NCI-H69 (cell line): Measurements from ENCODE around the gene SCARB1.

Source experiments
- DNase-seq: peaks from one replicate; lab custom pipeline; 2025; lab: John Stamatoyannopoulos, UW

Gene SCARB1

DNA sequence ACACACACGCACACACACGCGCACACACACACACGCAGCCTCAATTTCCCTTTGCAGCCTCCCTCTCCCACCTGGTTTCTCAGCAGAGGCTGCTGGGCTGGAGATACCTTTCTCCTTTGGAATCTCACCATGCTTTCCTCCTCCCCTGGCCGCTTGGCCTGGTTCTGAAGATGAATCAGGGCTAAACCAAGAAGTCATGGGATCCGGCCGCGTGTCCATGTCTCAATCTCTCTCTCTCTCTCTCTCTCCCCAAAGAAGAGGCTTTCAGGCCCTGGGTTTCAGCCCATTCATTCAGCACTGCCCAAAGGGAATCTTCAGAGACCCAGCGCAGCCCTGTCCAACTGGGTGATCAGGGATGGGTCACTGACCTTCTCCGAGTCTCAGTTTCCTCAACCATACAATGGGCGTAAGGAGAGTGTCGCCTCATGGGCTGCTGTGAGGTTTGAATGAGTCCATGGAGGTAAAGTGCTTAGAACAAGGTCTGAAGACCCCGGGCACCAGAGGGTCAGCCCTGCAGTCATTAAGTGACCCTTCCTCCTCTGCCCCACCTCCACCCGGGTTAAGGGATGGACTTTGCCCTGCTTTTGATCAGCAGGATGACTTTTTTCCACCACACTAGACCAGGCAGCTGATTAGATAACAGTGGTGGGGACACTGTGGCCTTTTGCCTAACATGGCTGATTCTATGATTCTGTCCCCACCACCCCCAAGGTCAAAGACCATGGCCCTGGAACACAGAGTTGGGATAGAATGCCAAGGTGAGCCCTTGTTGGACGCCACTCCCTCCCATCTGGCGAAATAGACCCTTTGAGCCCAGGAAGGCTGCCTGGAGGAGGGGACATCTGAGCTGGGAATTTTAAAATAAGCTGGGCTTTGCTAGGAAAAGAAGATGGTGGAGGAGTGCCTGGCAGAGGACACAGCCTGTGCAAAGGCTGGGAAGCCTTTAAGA is 42.1 kb downstream of the SCARB1 start:
- DNase-seq: no peak

DNA sequence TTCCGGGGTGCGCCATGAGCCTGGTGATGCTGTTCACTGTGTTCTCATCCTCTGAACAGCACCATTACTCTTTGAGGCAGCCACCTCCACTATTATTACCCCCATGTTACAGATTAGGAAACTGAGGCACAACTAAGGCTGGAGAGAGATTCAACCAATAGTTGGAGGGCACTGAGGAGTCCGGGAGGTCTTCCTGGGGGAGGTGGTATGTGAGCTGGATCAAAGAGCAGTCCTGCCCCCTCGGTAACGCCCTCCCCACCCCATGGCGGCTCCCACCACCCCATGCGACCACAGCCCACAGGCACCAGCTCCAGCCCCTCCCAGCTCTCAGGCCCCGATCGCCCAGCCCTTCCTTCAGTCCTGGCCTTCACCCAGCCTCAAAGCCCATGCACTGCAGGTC is 43.5 kb downstream of the SCARB1 start:
- no peak for DNase-seq

DNA sequence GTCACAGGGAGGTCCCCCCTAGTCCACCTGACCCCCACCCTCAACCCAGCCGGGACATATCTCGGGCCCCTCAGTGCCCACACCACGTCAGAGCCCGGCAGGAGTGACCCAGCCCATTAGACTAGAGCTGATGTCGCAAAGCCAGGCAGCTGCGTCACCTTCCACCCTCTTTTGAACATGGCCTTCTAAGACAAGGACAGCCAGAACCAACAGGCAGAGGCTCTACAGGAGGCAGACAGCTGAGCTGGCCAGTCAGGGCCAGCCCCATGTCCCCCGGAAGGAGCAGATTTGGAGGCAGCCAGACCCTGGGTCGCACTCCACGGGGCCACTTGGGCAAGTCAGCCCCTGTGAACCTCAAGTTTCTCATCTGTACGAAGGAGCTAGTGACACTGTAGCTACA is 44.1 kb downstream of the SCARB1 start:
- no peak for DNase-seq

DNA sequence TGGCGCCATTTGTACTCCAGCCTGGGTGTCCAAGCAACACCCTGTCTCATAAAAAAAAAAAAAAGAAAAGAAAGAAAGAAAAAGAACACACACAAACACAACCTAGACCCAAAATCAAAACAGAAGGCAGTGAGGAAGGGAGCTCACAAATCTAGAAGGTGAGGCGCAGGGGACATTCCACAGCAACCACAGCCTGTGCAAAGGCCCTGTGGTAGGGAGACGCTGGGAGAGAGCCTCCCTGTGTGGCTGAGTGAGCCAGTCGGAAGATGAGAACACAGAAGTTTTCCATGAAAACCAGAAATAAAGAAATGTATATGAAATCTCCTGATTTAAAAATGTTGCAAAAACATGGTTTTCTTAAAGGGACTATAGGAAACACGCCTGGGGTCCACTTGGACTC is 44.6 kb downstream of the SCARB1 start:
- DNase-seq: no peak

DNA sequence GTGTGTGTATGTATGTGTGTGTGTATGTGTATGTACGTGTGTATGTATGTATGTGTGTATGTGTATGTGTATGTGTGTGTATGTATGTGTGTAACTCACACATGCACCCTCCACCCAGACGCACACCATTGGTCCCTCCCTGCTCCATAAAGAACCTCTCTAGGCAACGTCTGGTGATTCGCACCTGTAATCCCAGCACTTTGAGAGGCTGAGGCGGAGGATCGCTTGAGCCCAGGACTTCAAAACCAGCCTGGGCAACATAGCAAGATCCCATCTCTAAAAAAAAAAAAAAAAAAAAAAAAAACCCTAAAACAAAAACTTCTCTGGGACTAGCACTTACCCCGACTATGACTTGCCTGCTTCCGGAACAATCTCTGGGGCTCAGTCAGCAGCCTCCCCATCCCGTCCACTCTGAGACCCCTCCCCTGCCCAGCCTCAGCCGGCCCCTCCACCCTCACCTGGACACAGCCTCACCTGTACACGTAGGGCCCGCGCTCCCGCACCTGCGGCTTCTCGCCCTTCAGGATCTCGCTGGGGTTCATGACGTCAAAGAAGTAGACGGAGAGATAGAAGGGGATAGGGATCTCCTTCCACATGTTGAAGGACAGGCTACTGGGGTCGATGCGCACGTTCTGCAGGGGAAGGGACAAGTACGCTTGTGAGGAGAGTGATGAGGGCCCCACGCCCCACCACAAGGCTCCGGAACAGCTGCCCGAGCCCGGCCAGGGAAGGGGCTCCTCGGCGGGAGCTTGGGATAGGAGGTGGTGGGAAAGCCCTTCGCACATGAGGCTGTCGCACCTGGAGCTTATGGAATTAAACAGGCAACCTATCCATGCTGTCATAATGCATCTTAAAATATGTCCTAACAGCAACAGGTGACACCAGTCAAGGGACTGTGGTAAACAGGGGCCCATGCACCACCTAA is 46.3 kb downstream of the SCARB1 start:
- no peak for DNase-seq

DNA sequence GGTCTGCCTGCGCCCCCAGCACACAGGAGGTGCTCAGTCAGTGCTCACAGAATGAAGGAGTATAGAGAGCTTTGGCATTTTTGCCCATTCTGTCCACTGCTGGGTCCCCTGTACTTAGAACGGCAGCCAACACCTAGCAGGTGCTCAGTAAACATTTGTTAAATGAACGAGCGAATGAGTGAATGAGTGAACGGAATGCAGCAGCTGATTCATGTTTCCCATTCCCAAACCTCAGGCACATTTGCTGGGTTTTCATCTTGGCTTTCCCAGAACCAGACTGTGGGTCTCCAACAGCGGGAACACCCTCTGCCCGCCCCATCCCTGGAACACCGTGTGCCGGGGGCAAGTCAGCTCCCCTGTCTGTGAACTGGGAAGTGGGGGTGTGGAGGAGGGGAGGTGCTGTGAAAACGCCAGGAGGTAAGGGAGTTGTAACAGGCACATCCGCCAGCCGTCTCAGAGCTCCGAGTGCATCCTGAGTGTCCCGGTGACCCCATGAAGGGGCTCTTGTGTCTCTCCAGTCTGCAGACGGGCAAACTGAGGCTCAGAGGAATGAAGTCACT is 47.3 kb downstream of the SCARB1 start:
- DNase-seq: no peak

DNA sequence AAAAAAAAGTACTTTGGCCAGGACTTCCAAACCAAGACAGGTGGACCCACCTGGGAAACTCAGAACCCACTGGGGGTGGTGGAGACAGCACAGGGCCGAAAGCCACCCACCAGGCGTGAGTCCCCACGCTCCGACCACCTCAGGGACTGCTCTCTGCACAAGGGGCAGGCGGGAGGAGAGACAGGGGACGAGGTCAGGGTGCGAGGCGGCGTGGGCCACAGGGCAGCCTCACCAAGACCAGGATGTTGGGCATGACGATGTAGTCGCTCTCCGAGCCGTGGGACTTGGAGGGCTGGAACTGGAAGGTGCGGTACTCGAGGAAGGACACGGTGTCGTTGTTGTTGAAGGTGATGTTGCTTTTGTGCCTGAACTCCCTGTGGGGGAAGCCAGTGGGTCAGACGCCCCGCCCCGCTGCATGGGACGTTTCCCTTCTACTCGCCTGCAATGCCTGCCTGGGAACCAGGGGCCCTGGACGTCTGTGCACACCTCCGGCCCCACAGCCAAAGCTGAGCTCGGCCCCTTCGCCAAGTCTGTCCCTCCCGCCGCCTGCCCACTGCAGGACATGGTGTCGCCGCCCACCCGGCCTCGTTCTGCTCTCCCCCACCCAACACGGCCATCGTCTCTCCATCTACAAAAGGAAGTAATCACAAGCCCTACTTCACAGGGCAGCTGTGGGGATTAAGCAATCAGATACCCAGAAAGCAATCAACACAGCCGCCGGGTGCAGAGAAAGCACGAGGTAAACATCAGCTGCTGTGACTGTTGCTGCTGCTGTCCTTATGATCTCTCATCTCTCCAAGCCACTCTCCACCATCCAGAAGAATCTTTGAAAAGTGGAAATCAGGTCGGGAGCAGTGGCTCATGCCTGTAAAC is 48.7 kb downstream of the SCARB1 start:
- no peak for DNase-seq

DNA sequence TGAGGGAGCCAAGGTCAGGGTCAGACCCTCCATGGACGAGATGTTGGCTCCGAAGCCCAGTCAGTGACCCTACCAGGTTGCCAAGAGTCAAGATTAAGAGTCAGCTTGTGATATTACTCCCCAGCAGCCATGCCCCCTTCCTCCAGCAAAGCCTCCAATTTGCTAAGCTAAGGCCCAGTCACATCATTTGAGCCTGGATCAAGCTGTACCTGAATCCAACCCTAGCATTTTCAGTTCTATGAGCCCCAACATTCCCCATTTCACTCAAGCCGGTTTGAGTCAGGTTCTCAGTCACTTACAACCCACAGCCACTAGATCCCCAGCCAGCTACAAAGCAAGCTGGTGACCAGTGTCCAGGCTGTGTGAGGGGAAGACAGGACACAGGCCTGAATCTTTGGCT is 49.9 kb downstream of the SCARB1 start:
- DNase-seq: no peak

DNA sequence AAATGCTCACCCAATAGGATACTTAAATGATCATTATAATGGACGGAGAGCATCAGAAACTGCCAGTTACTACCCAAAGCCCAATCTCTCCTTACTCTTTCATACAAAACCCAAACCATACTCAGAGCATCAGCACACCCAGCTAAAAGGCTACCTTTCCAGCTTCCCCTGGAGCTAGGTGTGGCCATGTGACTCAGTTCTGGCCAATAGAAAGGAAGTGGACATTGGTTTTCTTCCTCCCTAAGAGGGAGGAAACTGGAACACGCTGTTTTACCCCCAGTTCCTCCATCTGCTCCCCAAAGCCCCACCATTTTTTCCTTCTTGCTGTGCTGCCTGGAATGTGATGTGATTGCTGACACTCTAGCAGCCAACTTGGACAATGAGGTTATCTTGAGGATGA is 50.7 kb downstream of the SCARB1 start:
- DNase-seq: no peak

DNA sequence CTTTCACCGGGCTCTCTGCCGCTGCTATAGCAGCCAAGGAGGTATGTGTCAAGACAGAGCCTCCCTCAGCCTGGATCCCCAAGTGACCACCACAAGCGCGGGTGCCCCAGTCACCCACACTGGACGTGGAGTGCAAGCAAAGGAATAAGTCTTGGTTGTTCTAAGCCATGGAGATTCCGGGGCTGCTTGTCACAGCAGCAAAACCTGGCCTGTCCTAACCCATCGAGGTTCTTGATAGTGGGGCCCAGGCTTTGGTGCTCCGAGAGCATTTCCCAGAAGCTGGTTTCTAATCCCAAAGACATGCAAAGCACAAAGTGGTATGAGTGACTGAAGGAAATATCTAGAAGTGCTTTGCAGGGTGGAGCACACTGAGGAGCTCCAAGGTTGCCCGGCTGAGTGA is 51.3 kb downstream of the SCARB1 start:
- DNase-seq: no peak

DNA sequence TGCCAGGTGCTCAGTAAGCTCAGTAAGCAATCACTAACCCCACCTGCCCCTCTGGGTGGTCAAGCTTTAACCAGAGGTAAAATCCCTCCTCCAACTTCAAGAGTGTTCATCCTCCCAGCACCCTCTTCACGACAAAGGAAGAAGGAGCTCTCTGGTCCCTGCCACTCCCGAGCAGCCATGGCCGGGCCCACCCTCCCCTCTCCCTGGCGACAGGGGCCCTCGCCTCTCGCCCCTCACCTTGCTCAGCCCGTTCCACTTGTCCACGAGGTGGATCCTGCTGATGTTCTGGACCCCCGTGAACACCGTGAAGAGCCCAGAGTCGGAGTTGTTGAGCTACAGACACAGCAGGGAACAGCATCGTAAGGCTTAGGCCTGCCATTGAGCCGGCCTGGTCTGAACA is 52.0 kb downstream of the SCARB1 start:
- DNase-seq: no peak

DNA sequence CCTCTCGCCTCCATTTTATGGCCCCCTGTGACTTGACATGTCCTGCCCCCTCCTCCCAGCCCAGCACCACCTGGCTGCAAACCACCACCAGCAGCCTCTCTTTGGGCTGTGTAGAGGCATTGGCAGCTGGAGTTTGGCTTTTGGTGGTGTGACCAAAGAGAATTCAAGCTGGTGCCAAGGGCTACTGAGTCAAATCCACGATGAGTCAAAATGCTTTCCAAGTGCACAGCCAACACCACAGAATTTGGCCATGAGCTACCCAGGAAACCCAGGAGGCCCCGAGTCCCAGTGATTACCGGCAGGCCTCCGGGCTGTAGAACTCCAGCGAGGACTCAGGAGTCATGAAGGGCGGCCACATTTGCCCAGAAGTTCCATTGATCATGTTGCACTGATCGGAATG is 53.8 kb downstream of the SCARB1 start:
- DNase-seq: no peak

DNA sequence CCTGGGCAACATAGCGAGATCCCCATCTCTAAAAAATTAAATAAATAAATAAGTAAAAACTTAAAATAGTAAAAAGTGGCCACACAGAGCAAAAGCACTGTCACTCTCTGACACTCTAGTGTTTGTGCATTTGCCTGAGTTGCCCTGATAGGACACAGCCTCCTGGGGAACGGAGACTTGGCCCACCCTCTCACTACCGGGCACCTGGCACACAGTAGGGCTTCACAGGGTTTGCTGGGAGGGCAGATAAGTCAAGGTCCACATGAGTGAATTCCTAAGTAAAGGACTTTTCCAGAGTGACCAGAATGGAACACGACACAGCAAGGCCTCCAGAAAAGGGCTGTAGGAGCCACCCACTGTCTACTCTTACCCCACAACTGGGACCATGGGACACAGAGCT is 54.3 kb downstream of the SCARB1 start:
- DNase-seq: no peak

DNA sequence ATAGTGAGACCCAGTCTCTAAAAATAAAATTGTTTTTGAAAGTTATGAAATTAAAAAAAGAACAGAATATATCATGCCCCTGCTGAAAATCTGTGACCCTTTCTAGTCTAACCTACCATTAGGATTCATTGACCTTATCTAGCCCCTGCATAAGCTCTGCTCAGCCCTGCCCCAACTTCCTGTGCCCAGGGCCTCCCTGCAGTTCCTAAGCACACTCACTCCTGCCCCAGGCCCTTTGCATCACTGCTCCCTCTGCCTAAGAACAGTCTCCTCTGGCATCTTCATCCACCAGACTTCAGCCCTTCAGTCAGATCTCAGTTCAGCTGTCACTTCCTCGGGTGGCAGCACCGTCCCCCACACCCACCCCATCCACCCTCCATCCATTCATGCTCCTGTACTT is 55.4 kb downstream of the SCARB1 start:
- no peak for DNase-seq

DNA sequence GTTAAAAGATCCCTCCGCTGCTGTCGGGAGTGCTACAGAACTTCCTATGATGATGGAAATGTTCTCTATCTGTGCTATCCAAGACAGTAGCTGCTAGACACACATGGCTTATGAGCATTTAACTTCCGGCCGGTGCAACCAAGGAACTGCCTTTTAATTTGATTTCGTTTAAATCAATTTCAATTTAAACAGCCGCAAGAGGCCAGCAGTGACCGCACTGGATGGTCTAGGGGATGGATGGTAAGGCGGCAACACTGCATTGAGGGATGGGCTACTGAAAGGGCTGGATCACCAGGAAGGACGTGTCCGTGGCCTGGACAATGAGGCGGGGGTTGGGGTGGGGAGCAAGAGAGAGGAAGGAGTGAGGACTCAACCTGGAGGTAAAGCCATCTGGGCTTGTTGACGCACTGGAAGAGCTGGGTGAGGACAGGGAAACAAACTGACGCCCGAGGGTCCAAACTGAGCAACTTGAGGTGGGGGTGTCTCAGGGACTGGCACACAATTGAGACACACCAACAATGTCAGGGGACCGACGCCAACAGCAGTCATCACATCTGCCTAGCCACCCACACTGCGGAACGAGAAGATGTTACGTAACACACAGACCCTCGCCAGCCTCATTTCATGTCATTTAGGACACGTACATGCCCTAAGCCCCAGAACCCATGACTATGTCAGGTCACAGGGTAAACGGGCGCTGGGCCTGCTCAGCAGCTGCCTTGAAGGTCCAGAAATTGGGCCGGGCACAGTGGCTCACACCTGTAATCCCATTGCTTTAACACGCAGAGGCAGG is 57.6 kb downstream of the SCARB1 start:
- DNase-seq: no peak

DNA sequence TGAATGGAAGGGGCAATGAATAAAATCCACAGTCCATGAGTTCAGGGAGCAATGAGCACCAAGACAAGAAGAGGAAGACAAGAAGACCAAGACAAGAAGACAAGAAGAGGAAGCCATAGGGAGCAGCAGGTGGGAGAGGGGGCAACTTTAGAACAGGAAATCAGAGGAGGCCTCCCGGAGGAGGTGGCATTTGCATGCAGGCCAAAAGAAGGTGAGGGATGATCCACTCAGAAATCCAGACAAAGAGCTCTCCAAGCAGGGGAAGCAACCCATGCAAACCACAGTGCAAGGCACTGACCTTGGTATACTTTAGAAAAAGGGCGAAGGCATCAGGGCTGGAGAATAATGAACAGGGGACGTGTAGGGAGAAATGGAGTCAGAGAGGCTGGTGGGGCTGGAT is 58.6 kb downstream of the SCARB1 start:
- no peak for DNase-seq

DNA sequence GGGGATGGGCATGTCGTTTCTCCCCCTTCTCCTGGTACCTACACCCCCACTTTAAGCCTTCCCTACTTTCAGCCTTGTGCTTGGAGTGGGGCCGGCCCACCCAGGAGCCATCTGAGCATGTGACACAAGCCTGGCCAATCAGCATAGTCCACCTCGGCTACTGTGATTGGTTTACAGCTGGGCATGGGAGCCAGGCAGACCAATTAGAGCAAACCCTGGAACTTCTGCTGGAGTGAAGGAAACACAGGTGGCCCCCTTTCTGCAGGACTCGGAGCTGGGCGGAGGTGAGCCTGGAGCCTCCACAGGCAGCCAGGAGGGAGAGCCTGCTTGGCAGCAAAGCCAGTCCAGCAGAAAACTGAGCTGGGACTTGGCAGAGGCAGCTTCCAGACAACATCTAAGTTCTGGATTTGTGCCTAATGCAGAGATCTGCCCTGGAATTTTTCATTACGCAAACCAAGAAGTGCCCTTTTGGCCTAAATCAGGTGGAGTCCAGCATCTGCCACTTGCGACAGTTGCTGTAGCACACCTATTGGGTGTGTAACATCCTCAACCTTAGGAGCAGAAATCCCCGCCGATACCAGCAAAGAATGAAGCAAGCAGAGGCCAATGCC is 59.5 kb downstream of the SCARB1 start:
- peak; percentile 27 for DNase-seq

DNA sequence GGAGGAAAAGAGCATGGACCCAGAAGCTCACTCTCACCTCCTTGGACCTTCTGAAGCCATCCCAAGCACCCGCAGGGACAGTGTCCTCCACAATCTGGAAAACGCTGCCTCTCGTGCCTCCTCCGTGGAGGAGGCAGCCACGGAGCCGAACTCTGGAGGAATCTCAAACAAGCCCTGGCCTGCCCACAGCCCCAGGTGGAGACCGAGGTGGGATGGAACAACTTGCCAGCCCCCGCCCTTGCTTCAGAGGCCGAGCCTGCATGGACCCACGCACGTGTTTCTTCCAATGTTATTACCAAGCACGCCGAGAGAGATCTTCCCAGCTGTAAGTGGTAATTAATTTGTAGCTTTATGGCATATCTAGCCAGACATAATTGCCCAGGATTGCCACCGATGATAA is 61.3 kb downstream of the SCARB1 start:
- DNase-seq: no peak

DNA sequence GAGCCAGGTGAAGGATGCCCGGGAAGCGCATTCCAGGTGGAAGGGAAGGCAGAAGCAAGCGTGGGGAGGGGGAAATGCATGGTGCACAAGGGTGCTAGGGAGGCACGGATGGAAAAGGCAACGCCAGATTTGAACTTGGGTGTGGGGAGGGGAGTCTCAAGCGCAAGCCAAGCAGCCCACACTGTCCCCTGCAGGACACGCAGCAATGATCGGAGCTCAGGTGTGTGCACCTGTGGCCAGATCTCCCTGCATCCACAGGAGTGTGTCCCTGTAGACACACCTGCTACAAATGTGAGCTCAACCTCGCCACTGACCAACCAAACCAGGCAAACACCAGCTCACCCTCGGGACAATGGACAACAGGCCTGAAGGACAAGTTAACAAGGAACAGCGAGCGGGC is 63.2 kb downstream of the SCARB1 start:
- no peak for DNase-seq

DNA sequence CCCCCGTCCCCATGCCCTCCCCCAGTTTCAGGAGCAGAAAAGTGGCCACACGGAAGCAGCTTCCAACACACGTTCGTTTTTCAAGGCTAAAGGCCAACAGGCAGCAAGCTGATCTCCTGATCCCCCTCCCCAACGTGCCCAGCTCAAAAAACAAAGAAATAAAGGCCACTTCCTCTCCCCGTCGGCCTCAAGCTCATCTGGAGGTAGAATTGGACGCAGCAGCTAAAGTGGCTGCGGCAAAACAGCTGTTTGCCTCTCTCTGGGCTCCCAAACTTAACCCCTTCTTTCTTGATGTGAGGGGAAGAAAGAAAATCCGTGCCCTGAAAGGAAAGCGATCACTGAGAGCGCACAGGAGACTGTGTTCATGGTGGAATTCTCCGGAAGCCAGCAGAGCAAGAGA is 66.3 kb downstream of the SCARB1 start:
- no peak for DNase-seq
